ENCODE data around the gene PARP3. TPM values are rescaled to one million over a fixed set of nuclear protein-coding genes. Genes with fewer than 3 reads are reported as not detected.

Gene PARP3
- total RNA-seq, 4 donors from 2014 or later: 7.3 to 33.0 (median 14.2) TPM

DNA sequence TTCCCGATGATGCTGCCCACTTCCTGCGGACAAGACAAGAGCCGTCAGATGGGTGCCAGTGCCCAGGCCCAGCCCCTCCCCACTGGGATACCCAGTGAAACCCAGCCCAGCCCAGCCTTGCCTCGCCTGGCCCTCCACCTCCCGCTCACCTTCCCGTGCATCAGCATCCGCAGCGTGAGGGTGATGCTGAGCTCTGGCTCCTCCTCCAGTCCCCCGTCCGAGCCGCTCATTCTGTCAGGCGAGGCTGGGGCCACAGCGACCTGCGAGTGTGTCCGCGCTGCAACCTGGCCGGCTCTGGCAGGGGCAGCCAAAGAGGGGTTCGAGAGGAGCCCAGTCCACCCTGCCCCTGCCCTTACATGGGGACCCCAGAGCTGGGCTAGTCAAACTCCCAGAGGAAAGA, 18.8 kb downstream of the PARP3 start:
- peaks cover 8 to 53% (median 18%) of the 10 kb centered on the region in 3 donors for H3K4me1 ChIP-seq
- no peak for DNase-seq
- peaks cover 0 to 37% (median 0%) of the 10 kb centered on the region in 3 donors for H3K36me3 ChIP-seq
- H3K27ac ChIP-seq: no peak overlapping the region
- no peak overlapping the region for H3K4me3 ChIP-seq
- peaks cover 0 to under 1% (median 0%) of the 10 kb centered on the region in 4 donors for H3K27me3 ChIP-seq
- 80 to 92% methylated on average over 2 to 4 of the region's 18 CpGs for WGBS, 2 donors
- TF ChIP-seq, protein P1, sequence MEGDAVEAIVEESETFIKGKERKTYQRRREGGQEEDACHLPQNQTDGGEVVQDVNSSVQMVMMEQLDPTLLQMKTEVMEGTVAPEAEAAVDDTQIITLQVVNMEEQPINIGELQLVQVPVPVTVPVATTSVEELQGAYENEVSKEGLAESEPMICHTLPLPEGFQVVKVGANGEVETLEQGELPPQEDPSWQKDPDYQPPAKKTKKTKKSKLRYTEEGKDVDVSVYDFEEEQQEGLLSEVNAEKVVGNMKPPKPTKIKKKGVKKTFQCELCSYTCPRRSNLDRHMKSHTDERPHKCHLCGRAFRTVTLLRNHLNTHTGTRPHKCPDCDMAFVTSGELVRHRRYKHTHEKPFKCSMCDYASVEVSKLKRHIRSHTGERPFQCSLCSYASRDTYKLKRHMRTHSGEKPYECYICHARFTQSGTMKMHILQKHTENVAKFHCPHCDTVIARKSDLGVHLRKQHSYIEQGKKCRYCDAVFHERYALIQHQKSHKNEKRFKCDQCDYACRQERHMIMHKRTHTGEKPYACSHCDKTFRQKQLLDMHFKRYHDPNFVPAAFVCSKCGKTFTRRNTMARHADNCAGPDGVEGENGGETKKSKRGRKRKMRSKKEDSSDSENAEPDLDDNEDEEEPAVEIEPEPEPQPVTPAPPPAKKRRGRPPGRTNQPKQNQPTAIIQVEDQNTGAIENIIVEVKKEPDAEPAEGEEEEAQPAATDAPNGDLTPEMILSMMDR (IDR thresholded peaks at IDR 0.05): no peak
- TF ChIP-seq POLR2A (IDR thresholded peaks at IDR 0.05): no peak
- no peaks in the 10 kb centered on the region for H3K9me3 ChIP-seq
- intact Hi-C loops (cut with DNase I): no loop called here

DNA sequence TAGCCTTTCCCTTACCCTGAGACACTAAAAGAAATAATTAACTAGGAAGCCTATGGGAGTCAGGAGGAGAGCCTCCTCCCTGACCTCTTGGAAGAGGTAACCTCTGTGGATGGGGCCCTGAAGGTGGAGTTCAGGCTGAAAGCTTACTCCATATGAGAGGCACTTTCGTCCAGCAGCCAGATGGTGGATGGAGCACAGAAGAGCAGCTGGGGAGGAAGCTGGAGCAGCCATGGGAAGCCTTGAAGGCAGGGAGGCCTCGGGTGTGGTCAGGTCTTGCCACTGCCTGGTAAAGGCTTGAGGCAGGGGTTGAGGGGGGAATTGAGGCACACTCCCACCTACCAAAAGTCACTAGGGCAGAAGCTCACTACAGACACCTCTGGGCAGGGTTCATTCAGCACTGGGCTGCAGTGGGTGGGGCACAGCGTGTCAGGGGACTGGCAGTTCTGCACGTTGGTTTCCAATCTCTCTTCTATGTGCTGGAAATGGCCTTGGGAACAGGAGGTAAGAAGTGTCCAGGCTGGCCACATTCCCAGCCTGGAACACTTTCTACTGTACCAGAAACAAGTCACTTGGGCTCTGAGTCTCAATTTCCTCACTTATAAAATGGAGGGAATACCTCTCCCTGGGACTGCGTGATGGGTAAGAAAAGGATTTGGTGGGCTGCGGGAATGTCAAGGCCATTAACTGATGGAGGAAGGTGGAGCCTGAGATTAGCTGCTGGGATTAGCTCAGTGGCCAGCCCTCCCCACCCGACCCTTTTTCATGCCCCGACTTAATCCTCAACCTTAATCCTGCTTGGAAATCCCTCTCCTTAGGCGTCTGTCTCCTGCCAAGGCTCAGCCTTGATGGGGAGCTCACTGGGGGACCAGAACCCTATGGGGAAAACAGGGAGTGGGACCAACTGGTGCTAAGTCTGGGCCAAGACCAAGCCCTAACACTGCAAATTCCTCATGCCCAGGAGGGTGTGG, 19.7 kb downstream of the PARP3 start:
- TF ChIP-seq, protein P1 (IDR thresholded peaks at IDR 0.05): no peak
- TF ChIP-seq POLR2A (IDR thresholded peaks at IDR 0.05): no peak
- no peak for DNase-seq
- Histone ChIP-seq H3K4me1 (peaks cover 10 to 53% (median 19%) of the 10 kb centered on the region in 3 donors), H3K36me3 (peaks cover 0 to 37% (median 0%) of the 10 kb centered on the region in 3 donors), H3K4me3 (no peak overlapping the region), H3K9me3 (no peaks in the 10 kb centered on the region), H3K27me3 (no peaks in the 10 kb centered on the region), H3K27ac (no peak overlapping the region)
- 39 to 44% methylated on average over 3 to 8 of the region's 9 CpGs for WGBS, 2 donors
- intact Hi-C loops (cut with DNase I): no loop called here

DNA sequence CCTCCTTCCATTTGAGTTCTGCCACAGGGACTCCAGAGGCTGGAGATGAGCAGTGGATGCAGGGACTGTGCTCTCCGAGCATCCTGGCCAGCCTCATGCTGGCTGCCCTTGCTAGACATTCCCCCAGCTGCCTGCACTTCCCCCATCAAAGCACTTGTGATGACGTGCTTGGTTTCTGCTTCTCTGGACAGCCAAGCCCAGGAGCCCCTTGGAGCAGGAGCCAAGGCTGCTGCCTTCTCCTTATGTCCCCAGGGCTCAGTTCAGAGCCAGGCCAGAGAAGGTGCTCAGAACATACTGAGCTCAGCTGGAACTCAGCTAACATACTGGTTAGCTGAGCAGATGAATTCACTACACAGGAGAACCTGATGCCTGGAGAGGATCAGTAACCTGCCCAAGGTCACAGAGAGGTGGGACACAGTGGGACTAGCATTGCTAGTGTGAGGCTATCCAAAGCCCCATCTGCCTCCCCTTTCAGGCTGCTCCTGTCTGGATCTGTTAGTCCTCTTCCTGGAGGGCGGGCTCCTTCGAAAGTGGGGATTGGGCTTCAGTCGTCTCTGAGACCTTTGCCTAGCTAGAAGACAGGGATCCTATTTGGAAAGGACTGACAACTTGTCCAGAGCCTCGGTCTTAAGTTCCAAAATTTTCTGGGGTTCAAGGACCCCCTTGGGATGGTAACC, 20.8 kb downstream of the PARP3 start:
- Histone ChIP-seq H3K9me3 (no peaks in the 10 kb centered on the region), H3K27ac (no peak overlapping the region), H3K4me1 (peaks cover 15 to 56% (median 21%) of the 10 kb centered on the region in 3 donors), H3K36me3 (peaks cover 0 to 30% (median 0%) of the 10 kb centered on the region in 3 donors), H3K4me3 (no peak overlapping the region), H3K27me3 (no peaks in the 10 kb centered on the region)
- 80 to 85% methylated on average over 2 of the region's 6 CpGs for WGBS, 2 donors
- no peak for TF ChIP-seq POLR2A (IDR thresholded peaks at IDR 0.05)
- TF ChIP-seq, protein P1 (IDR thresholded peaks at IDR 0.05): no peak
- intact Hi-C loops (cut with DNase I): no loop called here
- DNase-seq: no peak

- peaks cover 22 to 67% (median 28%) of the 10 kb centered on the region in 3 donors for H3K4me1 ChIP-seq
- no peak overlapping the region for H3K27ac ChIP-seq
Observed at GRCh38 chr3:51963951-51964451, 21.8 kb downstream of the PARP3 start.

More at GRCh38 chr3:51963951-51964451, 21.8 kb downstream of the PARP3 start:
- WGBS, 2 donors: 77 to 79% methylated on average over 5 to 7 of the region's 12 CpGs
- H3K4me3 ChIP-seq: no peak overlapping the region
- intact Hi-C loops (cut with DNase I): no loop called here
- no peaks in the 10 kb centered on the region for H3K9me3 ChIP-seq
- no peaks in the 10 kb centered on the region for H3K27me3 ChIP-seq
- TF ChIP-seq, protein P1 (IDR thresholded peaks at IDR 0.05): no peak
- TF ChIP-seq POLR2A (IDR thresholded peaks at IDR 0.05): no peak
- no peak for DNase-seq
- H3K36me3 ChIP-seq: peaks cover 0 to 22% (median 0%) of the 10 kb centered on the region in 3 donors
